T-helper 1 cell (primary cell): ENCODE data around the gene GRAP2.
"Not testable (repeated sequence)": the region's sequence is repeated elsewhere in the genome, so short reads cannot be mapped to it uniquely, and the experiment has no call there.

Source experiments
- DNase-seq, 5 donors: peaks; one replicate each; pipeline ENCODE4 v3.0.0-alpha.2; 2012 to 2020

Gene GRAP2

DNA sequence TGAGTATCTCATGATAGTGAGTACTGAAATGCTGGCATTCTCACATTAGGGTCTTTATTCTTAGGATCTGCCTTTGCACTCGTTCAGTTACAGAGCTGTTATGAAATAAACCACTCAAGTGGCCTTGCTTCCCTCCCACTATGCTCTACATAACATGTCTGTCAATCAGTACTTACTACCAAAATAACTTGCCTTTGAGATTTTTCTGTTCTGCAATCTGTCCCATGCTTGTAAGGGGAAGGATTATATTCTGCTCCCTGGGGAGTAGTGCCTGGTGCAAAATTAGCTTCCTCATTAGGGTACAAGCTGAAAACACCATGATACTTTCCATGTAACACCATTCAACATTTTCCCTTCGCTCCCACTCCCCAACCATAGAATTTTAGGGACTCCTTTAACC lies 1.9 kb upstream of the GRAP2 start:
- no peak for DNase-seq

DNA sequence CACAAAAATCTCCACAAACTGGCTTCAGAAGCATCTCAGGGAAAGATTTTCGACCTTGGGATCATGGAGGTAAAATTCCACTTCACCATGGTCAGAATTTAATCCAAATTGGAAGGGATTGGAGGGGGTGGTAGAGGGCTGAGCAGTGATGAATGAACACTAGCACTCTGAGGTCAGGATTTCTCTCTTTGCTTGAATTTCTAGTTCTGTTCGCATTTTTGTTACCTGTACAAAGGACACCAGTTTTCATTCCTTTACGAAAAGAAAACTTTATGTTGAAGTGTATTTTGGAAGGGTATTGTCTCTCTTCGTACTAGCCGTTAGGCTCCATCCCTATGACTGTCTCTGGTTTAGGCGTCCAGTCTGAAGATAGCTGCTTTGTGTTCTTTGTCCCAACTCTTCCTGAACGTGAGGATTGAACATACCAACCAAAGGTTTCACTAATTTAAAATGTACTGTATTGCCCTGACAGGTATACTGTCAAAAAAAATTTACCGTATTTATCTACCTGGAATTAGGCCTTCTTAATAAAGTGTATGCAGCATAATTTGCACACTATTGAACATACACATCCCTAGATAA lies 772 bp downstream of the GRAP2 start:
- peak in 1 of 5 donors; percentile 28 for DNase-seq

DNA sequence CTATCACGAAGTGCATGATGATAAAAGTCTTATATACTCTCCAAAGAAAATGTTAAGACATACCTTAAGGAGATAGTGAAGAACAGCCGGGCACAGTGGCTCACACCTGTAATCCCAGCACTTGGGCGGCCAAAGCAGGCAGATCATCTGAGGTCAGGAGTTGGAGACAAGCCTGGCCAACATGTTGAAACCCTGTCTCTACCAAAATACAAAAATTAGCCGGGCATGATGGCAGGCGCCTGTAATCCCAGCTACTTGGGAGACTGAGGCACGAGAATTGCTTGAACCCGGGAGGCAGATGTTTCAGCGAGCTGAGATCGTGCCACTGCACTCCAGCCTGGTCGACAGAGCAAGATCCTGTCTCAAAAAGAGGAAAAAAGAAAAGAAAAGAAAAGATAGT lies 3.1 kb downstream of the GRAP2 start:
- DNase-seq: not testable (repeated sequence)

DNA sequence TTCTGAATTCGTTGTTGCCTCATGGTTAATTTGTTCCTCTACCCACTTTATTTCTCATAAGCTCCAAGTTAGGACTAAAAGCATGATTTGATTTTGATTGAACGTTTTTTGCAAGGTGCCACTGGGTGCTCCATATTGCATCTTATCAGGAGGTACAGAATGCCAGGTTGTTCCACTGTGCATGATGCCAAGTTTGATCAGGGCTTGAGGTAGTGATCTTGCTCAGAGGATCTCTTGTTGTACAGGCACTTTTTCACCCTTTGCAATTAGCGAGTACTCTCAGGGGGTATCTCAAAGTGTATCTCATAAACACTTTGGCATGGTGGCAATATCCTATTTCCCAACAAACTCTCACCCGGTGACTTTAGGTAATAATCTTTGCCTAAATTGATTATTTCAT lies 4.0 kb downstream of the GRAP2 start:
- DNase-seq: peak in 1 of 5 donors; percentile 44

DNA sequence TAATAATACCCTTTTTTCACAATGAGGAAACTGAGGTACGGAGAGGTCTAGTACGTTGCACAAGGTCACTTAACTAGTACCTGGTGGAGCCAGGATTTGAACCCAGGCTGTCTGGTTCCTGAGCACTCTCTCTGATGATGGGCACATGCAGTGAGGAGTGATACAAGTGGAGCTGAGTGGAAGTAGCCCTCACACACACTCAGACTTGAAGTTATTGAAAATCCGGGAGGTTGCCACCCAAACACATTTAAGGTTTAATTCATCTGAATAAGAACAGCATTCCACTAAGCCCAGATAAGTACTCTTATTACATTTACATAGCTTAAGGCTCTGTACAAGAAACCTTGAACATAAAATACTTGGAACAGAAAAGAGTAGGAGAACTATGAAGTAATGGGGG lies 4.8 kb downstream of the GRAP2 start:
- DNase-seq: peak in 1 of 5 donors; percentile 55

DNA sequence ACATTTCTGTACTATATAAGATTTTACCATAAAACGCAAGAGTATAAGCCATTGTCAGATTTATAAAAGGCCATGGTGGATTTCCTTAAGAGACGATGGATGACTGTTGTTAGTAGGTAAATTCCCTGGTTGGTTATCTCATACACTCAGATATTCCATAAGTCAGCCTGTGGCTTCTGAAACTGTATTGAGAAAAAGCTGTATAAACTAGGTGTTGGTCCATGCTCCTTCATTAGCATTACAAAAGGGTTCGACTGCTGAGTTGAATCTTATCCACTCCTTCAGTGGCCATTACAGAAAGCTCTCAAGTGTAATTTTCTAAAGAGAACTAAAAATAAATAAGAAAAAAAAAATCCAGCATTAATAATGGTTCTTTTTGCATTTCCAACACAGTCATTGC lies 5.3 kb downstream of the GRAP2 start:
- DNase-seq: no peak

DNA sequence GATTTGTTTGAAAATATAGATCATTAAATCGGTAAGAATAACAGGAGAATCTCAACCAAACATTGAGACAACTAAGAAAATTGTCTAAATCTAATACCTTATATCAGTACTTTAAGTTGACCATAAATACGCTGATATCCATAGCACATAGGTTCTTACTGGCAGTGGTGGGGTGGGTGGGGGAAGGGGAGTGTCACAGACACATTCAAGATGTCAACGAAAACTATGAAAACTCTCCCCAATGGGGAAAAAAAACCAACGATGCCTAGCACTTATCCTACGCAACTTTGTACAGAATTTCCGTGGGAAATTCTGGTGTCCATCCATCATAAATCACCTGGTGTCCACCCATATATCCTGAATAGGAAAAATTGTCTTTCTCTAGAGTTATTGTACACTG lies 6.2 kb downstream of the GRAP2 start:
- peak in 1 of 5 donors; percentile 37 for DNase-seq

DNA sequence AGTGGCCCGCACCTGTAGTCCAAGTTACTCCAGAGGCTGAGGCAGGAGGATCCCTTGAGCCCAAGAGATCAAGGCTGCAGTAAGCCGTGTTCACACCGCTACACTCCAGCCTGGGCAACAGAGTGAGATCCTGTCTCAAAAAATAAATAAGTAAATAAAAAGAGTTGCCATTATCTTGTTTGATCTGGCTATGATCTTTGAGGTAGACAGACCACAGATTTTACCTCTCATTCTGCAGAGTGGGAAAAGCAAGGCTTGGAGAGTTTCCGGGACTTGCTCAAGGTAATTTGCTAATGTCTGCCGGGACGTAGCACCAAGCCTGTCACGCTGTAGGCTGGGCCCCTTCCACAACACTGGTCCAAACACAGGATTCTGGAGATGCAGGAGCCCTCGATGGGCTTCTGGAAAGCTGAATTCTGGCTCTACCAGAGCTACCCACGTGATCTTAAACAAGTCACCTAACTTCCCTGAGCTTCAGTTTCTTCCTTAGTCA lies 6.8 kb downstream of the GRAP2 start:
- peak in 1 of 5 donors; percentile 42 for DNase-seq

DNA sequence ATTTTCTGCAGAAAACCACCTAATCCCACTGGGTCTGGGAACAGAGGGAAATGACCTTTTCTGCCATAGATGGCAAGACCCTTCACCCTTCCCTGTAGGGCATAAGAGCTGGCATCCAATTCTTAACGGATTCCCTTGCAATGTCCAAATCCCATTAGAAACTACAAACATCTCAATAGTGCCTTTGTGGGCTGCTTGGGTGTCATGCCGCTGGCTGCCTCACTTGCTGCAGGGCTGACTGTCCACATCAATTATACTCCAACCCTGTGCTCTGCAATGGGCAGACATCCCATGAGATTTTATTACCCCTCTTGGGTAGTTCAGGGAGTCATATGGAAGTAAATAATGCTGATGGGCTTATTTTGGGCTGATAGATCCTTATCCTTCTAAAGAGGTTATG lies 7.3 kb downstream of the GRAP2 start:
- DNase-seq: no peak

DNA sequence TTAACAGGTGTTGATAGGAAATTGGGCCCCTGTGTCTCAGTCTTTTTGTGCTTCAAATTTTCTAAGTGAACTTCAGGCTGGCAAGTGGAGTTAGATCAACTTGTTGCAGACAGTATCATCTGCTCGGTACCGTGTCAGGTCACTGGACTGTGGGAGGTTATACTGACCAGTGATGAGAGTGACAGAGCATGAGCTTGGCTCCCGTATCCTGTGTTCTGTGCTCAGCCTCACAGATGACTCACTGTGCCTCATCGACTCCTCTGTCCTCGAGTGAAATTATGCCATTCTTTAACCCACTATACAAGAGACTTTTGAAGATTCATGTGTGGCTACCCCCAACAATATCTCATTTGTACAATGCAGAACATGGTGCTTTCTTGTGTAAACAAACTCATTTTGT lies 7.9 kb downstream of the GRAP2 start:
- DNase-seq: peak in 1 of 5 donors; percentile 54

DNA sequence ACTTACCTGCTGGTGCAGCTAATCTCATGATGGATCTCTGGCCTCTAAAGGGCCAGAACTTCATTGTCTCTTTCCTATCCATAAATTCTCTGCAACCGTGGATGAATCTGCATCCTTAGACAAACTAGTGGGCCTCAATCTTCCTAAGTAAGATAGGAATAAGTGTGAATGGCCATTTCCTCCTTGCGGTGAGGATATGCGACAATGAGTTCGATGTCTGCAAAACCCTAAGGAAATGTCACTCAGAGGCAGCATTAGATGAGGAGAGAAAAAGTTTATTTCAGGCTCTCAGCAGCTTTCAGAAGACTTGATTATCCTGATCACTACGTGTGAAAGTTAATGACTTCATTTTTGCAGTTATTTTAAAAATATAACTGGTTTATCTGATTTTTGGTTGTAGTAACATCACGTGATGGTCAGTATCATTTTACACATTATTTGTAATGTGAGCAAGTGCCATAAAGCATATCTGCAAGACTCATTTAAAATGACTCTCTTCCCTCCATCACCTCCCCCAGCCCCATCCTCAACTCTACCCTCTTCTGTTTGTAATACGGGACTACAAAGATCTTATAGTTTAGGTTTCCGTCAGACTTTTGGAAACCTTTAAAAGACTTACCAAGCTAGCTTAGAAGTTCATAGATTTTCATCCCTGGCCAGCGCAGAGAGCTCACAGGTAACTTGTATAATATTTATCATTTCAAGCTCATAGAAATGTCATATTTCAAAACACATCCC lies 10.2 kb downstream of the GRAP2 start:
- DNase-seq: peak in 1 of 5 donors; percentile 51

DNA sequence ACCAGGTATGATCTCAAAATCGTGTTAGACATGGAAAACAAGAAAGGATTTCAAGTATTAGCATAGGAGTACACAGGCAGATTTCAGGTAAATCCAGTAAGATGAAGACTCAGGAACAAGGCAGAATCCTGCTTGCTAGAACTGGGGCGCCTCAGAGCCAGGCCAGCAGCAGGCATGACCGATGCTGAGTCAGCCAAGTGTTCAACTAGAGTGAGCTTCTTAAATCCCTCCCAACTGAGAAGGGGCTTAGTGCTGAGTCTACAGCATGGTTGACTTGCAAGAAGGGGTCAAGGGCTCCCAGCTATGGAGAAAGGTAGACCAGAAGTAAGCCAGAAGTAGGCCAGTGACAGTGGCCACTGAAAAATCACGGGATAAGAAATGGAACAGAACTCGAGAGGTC lies 12.4 kb downstream of the GRAP2 start:
- DNase-seq: no peak

DNA sequence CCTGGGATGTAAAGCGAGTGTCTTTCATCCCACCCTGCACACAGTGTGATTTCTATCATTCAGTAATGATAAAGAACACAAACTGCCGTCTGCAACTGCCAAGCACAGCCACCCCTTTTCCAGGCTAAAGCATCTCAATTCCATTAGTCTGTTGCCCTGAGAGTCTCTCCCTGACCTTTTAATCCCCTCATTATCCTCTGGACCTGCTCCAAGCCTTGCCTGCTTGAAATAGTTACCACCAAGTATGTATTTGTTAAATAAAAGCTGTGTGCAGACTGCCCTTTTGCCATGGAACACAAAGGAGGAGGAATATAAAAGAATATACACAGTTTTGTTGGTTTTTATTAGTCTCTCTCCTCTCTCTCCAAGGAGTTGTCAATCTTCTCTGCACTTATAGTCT lies 13.0 kb downstream of the GRAP2 start:
- DNase-seq: no peak

DNA sequence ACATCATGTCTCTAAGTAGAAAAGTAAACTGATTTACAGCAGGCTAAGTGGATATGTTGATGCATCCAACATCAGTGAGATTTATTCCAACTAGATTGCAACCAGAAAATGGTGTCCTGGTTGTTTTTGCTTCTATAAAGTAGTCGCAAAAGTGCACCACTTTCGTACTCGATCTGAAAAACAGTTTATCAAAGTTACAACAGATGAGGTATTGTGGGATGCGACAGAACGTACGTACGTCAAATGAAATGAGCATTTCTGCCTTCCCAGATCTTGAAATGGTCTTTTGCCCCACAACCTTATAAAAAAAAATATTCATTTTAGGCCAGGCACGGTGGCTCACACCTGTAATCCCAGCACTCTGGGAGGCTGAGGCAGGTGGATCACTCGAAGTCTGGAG lies 13.7 kb downstream of the GRAP2 start:
- DNase-seq: no peak

DNA sequence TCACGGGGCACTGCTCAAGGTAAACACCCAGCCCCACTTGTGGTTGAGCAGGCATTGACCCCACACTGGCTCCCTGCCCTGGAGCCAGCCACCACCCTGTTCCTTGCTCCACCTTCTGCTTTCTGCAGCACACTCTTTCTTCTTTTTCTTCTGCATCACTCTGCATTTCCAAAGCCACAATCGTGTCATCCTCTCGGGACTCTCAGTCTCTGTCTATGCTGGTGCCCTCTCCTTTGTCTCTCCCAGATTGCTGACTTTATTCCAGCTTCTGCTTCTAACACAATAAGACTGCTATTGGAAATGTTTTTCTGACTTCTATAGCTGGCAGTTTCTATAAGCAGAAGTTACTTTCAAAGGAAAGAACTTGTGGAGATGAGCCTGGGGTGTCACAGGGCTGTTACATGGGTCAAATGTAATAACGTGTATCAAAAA lies 14.4 kb downstream of the GRAP2 start:
- no peak for DNase-seq

DNA sequence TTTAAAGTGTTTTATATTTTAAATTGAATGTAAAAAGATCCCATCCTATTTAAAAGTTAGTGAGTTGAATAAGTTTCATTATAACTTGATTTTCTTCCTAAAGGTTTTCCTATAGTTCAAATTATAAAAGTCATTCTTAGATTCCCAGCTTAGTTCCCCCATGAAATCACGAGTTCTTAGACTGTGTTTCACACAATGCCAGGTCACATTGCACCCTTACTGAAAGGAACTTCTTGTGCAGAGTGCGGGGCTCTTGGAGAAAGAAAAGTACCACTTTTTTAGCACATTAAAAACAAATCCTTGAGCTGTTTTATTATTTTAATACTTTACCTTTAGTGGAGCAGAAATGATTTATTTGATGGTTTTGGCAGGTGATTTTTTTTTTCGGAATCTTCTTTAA lies 15.6 kb downstream of the GRAP2 start:
- no peak for DNase-seq

DNA sequence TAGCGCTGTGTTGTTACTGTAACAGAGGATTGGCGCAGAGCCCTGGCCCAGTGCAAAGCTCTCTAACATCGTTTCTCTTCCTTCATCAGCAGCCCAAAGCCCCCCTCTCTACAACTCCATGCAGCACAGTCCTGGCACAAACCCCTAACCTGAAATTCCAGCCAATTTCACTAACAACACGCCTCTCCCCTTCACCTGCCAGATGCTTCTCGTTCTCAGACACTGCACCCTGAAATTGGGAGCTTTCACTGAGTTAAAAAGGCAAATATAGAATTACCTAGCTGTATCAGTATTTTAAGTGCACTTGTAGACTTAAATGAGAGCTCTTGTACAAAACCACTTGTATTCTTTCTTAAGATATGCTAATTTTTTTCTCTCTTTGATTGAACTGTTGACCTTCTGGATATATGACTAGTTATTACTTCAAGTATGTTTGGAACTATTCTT lies 16.3 kb downstream of the GRAP2 start:
- DNase-seq: no peak

DNA sequence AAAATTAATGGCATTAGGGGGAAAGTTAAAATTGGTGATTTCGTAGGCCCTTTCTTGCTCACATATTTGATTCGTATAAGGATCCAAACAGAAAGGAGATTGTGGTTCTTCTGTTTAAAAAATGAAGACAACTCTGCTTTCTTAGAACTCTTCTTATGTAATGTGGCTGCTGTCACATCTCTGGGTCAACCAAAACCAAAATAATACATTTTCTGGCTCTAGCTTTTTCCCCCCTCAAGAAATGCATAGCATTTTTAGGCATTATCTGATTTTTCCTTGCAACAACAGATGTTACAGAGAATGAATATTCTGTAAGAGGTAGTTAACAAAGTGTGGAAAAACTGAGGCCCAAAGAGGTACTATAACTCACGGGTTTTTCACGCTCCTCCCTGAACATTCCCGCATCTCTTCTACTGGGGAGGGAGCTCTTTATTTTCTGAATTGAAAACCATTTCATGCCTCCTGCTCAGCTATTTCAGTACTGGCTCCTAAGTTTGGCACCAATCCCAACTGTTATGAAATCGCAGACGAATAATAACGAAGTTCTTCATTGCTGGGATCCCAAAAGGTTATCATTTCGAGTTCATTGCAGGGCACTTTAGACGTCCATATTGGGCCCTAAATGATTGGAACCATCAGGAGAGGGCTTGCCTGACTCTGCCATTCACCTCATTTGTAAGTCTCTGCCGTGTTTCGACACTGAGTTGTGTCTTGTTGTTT lies 17.1 kb downstream of the GRAP2 start:
- no peak for DNase-seq

DNA sequence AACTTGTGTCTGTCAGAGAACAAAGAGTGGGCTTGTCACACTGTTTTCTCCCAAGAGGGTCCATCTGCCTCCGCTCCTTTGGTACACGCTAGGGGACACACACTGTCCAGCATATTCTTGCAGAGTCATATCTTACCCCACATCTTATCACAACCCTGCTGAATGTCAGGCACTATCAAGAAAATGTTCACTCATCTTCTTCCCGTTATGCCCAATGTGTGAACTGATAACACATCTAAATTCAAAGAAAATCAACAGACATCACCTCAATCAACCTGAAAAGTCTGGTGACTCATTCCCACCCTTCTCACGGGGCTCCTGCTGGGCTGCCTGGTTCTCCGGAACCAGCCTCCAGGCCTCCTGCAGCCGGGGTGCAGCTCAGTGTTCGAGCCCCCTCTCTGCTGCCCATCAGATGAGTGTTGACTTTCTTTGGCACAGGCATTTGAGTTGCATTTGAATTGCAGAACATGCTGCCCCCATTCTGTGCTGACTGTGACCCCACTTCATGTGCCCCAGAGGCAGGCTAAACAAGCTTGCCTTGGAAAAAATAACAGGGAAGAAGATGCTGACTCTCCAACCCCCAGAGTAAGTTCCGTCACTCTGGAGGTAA lies 19.4 kb downstream of the GRAP2 start:
- DNase-seq: peak in 4 of 5 donors; percentile 41 to 87 (median 46)

DNA sequence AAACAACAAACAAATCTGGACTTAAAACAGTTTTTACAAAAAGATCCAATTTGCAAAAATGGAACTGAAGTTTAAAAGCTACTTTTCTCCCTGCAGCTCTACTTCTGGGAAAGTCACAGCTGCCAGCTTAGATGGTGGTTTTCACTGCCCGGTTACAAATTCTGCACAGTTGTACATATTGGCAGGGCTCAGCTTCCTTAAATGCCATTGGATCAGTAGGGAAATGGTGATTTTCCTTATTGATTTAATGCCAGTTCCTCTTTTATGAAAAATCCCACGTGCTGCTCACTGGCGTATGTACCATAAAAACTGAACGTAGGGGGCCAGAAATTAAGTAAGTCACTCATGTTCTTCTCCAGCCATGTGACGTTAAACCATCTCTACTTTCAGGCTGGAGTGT lies 22.8 kb downstream of the GRAP2 start:
- DNase-seq: no peak

DNA sequence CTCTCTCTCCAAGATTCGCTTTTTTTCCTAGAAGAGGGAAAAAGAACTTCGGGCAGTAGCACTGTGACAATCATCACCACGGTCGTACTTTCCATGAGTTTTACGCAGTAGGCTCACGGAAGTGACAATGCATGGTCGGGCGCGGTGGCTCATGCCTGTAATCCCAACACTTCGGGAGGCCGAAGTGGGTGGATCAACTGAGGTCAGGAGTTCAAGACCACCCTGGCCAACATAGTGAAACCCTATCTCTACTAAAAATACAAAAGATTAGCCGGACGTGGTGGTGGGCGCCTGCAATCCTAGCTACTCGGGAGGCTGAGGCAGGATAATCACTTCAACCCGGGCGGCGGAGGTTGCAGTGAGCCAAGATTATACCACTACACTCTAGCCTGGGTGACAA lies 23.4 kb downstream of the GRAP2 start:
- DNase-seq: no peak

DNA sequence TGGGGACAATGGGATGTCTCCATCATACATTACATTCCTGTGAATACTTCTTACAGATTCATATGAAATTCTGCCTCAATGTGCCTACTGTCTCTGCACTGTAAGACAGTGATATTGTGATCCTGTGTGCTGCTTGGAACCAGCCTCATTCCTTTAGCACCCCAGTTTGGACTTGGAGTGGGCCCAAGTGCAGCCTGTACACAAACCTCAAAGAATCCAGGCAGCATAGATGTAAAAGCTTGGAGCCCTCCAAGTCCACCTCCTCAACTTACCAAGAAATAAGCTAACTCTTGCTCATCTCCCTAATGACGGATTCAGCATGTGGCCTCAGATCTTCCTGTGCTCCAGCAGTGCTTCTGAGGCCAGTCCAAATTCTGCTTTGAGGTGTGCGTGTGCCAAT lies 24.4 kb downstream of the GRAP2 start:
- no peak for DNase-seq
